Measurements from ENCODE around the gene ZFAND6. TPM values are rescaled to one million over a fixed set of nuclear protein-coding genes. Genes with fewer than 3 reads are reported as not detected.

The ZFAND6 gene
- total RNA-seq, 1 experiment from 2014 or later = 89.7 TPM

GRCh38 chr15:80105595-80105994 lies 46.1 kb downstream of the ZFAND6 start:
- Histone ChIP-seq H2BK20ac (ENCODE audit: low read depth, low read length, poor library complexity, severe bottlenecking) (no peak overlapping the region), H3K27me3 (ENCODE audit: insufficient read depth, low read length) (no peaks in the 10 kb centered on the region), H3K79me2 (ENCODE audit: insufficient read depth, low read length) (peaks cover 7% of the 10 kb centered on the region; the same call in 1 of the 2 replicates), H3K4me2 (ENCODE audit: insufficient read depth, insufficient read length, low read length) (no peak overlapping the region), H2BK5ac (ENCODE audit: insufficient read length, low read length) (no peak overlapping the region), H4K20me1 (ENCODE audit: control insufficient read depth, insufficient read depth, insufficient read length) (no peaks in the 10 kb centered on the region), H3K56ac (ENCODE audit: insufficient read length, low read depth, low read length) (no peak overlapping the region), H2AFZ (ENCODE audit: low read length) (no peak overlapping the region), H3K9me3 (ENCODE audit: control insufficient read depth, low read depth, low read length) (no peaks in the 10 kb centered on the region), H3K18ac (ENCODE audit: insufficient read length, low read depth, low read length) (no peak overlapping the region), H4K5ac (ENCODE audit: insufficient read length, low read depth, low read length) (no peak overlapping the region), H3T11ph (ENCODE audit: low read length) (no peak overlapping the region), H3K79me1 (ENCODE audit: insufficient read depth, low read depth, low read length, poor library complexity, severe bottlenecking) (peaks cover 5% of the 10 kb centered on the region), H2BK15ac (ENCODE audit: low read depth, low read length) (no peak overlapping the region), H2AK5ac (ENCODE audit: insufficient read length, low read length) (no peak overlapping the region), H4K91ac (ENCODE audit: insufficient read length, low read depth, low read length) (no peak overlapping the region), H3K4me1 (ENCODE audit: insufficient read depth, low read length) (no peaks in the 10 kb centered on the region), H3K23me2 (ENCODE audit: insufficient read length, low read depth, low read length, poor library complexity, severe bottlenecking) (no peaks in the 10 kb centered on the region), H3K4ac (ENCODE audit: low read depth, low read length) (no peak overlapping the region), H3K9ac (ENCODE audit: extremely low read depth, insufficient read length, low read length) (no peak overlapping the region), H3K23ac (ENCODE audit: insufficient read length, low read depth, low read length) (no peak overlapping the region), H4K8ac (replicated peaks; ENCODE audit: insufficient read length, low read depth, low read length) (no peak overlapping the region), H3K14ac (ENCODE audit: insufficient read depth, low read length) (no peak overlapping the region), H2BK120ac (ENCODE audit: low read depth, low read length, poor library complexity, severe bottlenecking) (no peak overlapping the region), H3K27ac (ENCODE audit: insufficient read length, low read depth, low read length) (no peak overlapping the region), H2BK12ac (ENCODE audit: insufficient read length, low read depth, low read length) (no peak overlapping the region)
- peaks cover 6 to 9% of the 10 kb centered on the region in 2 experiments for H3K4me1 Mint-ChIP-seq
- no CpG with 5 or more reads among the region's 1 CpG for WGBS (ENCODE audit: extremely low coverage, insufficient read length, low lambda C conversion rate)
- no peaks in the 10 kb centered on the region for H3K27me3 Mint-ChIP-seq (ENCODE audit: low read depth)
- no peak overlapping the region for H3K27ac Mint-ChIP-seq
- H3K9me3 Mint-ChIP-seq = no peaks in the 10 kb centered on the region
- peaks cover 0 to 3% (median 0%) of the 10 kb centered on the region in 3 experiments; a peak in 1 of 7 replicates for H3K36me3 Mint-ChIP-seq (ENCODE audit: insufficient read depth in 1 of 3, low read depth in 3 of 3)
- no peak for TF ChIP-seq CTCF (conservative IDR thresholded peaks at IDR 0.05)
- H3K4me3 Mint-ChIP-seq = no peak overlapping the region
- no peak for DNase-seq

Measured in H9 (cell line).